CD14-positive monocyte (primary cell): Measurements from ENCODE around the gene IFNL1. TPM values are rescaled to one million over a fixed set of nuclear protein-coding genes. Genes with fewer than 3 reads are reported as not detected.
A peak's percentile ranks its signal among the peaks of the same experiment; 100 is the strongest.

Experiments used
- DNase-seq, 3 donors: peaks; one replicate each; pipeline ENCODE4 v3.0.0-alpha.2; 2011 to 2022
- H2AFZ ChIP-seq: 2 replicates; pipeline ENCODE4 v1.6.0; 2012; ENCODE audit warnings: mild to moderate bottlenecking, low read depth, low read length, inconsistent platforms; ENCODE audit not compliant: insufficient read depth, poor library complexity, severe bottlenecking
- H3K27ac ChIP-seq, 2 donors: 1 replicate in 1 of 2; 2 replicates in 1 of 2; pipeline ENCODE4 v1.5.1; 2012 to 2013; ENCODE audit warnings: low read length in 2 of 2, control low read depth in 1 of 2, inconsistent platforms in 1 of 2, low read depth in 1 of 2, mild to moderate bottlenecking in 1 of 2
- H3K27me3 ChIP-seq, 2 donors: one replicate each; pipeline versions ENCODE4 v1.6.0 to v1.6.1; 2011 to 2013; ENCODE audit warnings: low read length in 2 of 2; ENCODE audit not compliant: control insufficient read depth in 2 of 2, insufficient read depth in 2 of 2
- H3K36me3 ChIP-seq, 2 donors: replicated peaks in 1 of 2; 1 replicate in 1 of 2; 2 replicates in 1 of 2; pipeline versions ENCODE4 v1.5.1 to v1.6.1; 2012 to 2013; ENCODE audit warnings: low read length in 2 of 2, control low read depth in 1 of 2, inconsistent platforms in 1 of 2, mild to moderate bottlenecking in 1 of 2; ENCODE audit not compliant: insufficient read depth in 2 of 2, control insufficient read depth in 1 of 2
- H3K4me1 ChIP-seq, 2 donors: 1 replicate in 1 of 2; 2 replicates in 1 of 2; pipeline versions ENCODE4 v1.5.1 to v1.6.1; 2012 to 2013; ENCODE audit warnings: low read length in 2 of 2, control low read depth in 1 of 2, inconsistent platforms in 1 of 2, mild to moderate bottlenecking in 1 of 2, moderate library complexity in 1 of 2; ENCODE audit not compliant: insufficient read depth in 2 of 2, control insufficient read depth in 1 of 2
- H3K4me2 ChIP-seq: replicated peaks from 2 replicates; pipeline ENCODE3; 2012; ENCODE audit warnings: low read length, moderate library complexity, mild to moderate bottlenecking; ENCODE audit not compliant: poor library complexity, severe bottlenecking; ENCODE audit errors: extremely low read depth
- H3K4me3 ChIP-seq, 3 experiments: fragments of 200-600 bp in 1 of 3; sonication (generic) in 1 of 3; replicated peaks in 1 of 3; 1 replicate in 2 of 3; 2 replicates in 1 of 3; pipeline ENCODE4 v1.5.1; 2011 to 2013; ENCODE audit warnings: low read length in 3 of 3, mild to moderate bottlenecking in 3 of 3, control low read depth in 2 of 3, low read depth in 2 of 3, inconsistent platforms in 1 of 3, moderate library complexity in 1 of 3
- H3K79me2 ChIP-seq: 2 replicates; pipeline ENCODE4 v1.6.0; 2012; ENCODE audit warnings: mild to moderate bottlenecking, control low read depth, inconsistent platforms, low read length, moderate library complexity; ENCODE audit not compliant: insufficient read depth
- H3K9ac ChIP-seq: 2 replicates; pipeline ENCODE4 v1.6.0; 2017; ENCODE audit warnings: low read length, mild to moderate bottlenecking; ENCODE audit not compliant: insufficient read depth, poor library complexity, severe bottlenecking
- H3K9me3 ChIP-seq, 2 donors: replicated peaks in 1 of 2; 1 replicate in 1 of 2; 2 replicates in 1 of 2; pipeline versions ENCODE4 v1.5.1 to v1.6.1; 2012 to 2013; ENCODE audit warnings: low read length in 2 of 2, control low read depth in 1 of 2; ENCODE audit not compliant: control insufficient read depth in 1 of 2, insufficient read depth in 1 of 2
- H4K20me1 ChIP-seq: 2 replicates; pipeline ENCODE4 v1.6.0; 2012; ENCODE audit warnings: mild to moderate bottlenecking, low read length, control low read depth, moderate library complexity; ENCODE audit not compliant: insufficient read depth
- H3K27ac Mint-ChIP-seq, 7 donors: one replicate each; pipeline ENCODE4 v1.8.0; 2020; ENCODE audit warnings: mild to moderate bottlenecking in 7 of 7, mixed read lengths in 7 of 7, moderate library complexity in 6 of 7, inconsistent platforms in 2 of 7
- H3K27me3 Mint-ChIP-seq, 3 donors: one replicate each; pipeline ENCODE4 v1.8.0; 2021 to 2022; ENCODE audit warnings: low read depth in 3 of 3, mild to moderate bottlenecking in 3 of 3, mixed read lengths in 3 of 3, moderate library complexity in 3 of 3, inconsistent platforms in 1 of 3
- H3K36me3 Mint-ChIP-seq, 2 donors: one replicate each; pipeline ENCODE4 v1.8.0; 2020; ENCODE audit warnings: mixed read lengths in 2 of 2, inconsistent platforms in 1 of 2, mild to moderate bottlenecking in 1 of 2
- H3K4me1 Mint-ChIP-seq: one replicate; pipeline ENCODE4 v1.8.0; 2020; ENCODE audit warnings: mild to moderate bottlenecking, mixed read lengths
- H3K4me3 Mint-ChIP-seq, 2 donors: one replicate each; pipeline ENCODE4 v1.8.0; 2020; ENCODE audit warnings: mild to moderate bottlenecking in 2 of 2, mixed read lengths in 2 of 2, moderate library complexity in 1 of 2
- H3K9me3 Mint-ChIP-seq, 7 donors: one replicate each; pipeline ENCODE4 v1.8.0; 2020 to 2022; ENCODE audit warnings: mixed read lengths in 7 of 7, mild to moderate bottlenecking in 6 of 7, moderate library complexity in 6 of 7, inconsistent platforms in 2 of 7
- CTCF ChIP-seq: fragments of 200-600 bp; IDR thresholded peaks from one replicate; pipeline ENCODE4 v1.8.0; 2022; ENCODE audit warnings: antibody characterized with exemption, mild to moderate bottlenecking
- WGBS: methylation state at CpG from one replicate; pipeline ENCODE4 v1.1.5; 2013; ENCODE audit warnings: missing lambda C conversion rate; ENCODE audit not compliant: insufficient coverage; 5-methylcytosine and 5-hydroxymethylcytosine counted together
- intact Hi-C, 2 donors: fragments of 100-400 bp; cut with micrococcal nuclease; formaldehyde crosslinking; loops; one replicate each; pipeline versions ENCODE4 v1.15.0 to v1.15.1; 2023
- polyA plus RNA-seq, 3 donors: library from polyadenylated mRNA; depleted of rRNA in 1 of 3; unstranded in 2 of 3; stranded (reverse) in 1 of 3; fragments of 300-500 nt in 2 of 3; fragments of >200 nt in 1 of 3; fragmentation: Illumina TruSeq in 2 of 3; gene quantifications; 1 replicate in 2 of 3; 2 replicates in 1 of 3; pipeline ENCODE4 v1.2.3, GENCODE V29; 2012 to 2021

Gene IFNL1
- polyA plus RNA-seq, 3 donors: not detected

DNA sequence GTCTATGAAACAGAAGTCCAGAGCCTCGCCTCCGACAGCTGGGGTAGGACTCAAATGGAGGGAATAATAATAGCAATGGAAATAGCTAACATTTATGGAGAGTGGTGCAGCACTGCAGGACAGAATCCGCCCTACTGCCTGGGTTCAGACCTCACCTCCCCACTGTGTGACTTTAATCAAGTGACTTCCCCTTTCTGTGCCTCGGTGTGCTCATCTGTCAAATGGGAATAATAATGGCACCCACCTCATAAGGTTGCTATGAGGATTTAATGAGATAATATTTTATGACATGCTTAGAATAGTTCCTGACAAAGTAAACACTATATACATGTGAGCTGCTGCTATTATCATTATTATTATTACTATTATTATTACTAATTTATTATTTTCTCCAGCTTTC lies 21.3 kb downstream of the IFNL1 start:
- no peak for DNase-seq
- H3K36me3 ChIP-seq: peaks cover 22 to 28% of the 10 kb centered on the region in 2 donors
- no peak for TF ChIP-seq CTCF
- H3K79me2 ChIP-seq: no peaks in the 10 kb centered on the region
- H3K9me3 Mint-ChIP-seq: peaks cover 0 to 7% (median 3%) of the 10 kb centered on the region in 7 donors
- peak overlapping the region in 1 of 7 donors; percentile 6 for H3K27ac Mint-ChIP-seq
- peaks cover 0 to 20% of the 10 kb centered on the region in 2 donors for H3K27me3 ChIP-seq
- H3K27ac ChIP-seq: no peak overlapping the region
- H4K20me1 ChIP-seq: peaks cover 17% of the 10 kb centered on the region
- H3K4me3 ChIP-seq: no peak overlapping the region
- no peaks in the 10 kb centered on the region for H3K9me3 ChIP-seq
- H3K4me1 ChIP-seq: peaks cover 4 to 7% of the 10 kb centered on the region in 2 donors
- H3K9ac ChIP-seq: no peak overlapping the region
- intact Hi-C loops: no loop called here
- H3K36me3 Mint-ChIP-seq: peaks cover 40 to 48% of the 10 kb centered on the region in 2 donors
- no peak overlapping the region for H3K4me3 Mint-ChIP-seq
- no peak overlapping the region for H3K4me2 ChIP-seq
- peaks cover 22 to 28% (median 28%) of the 10 kb centered on the region in 3 donors for H3K27me3 Mint-ChIP-seq
- WGBS: no CpG with 5 or more reads among the region's 4 CpGs
- H2AFZ ChIP-seq: no peak overlapping the region
- peaks cover 12% of the 10 kb centered on the region for H3K4me1 Mint-ChIP-seq

DNA sequence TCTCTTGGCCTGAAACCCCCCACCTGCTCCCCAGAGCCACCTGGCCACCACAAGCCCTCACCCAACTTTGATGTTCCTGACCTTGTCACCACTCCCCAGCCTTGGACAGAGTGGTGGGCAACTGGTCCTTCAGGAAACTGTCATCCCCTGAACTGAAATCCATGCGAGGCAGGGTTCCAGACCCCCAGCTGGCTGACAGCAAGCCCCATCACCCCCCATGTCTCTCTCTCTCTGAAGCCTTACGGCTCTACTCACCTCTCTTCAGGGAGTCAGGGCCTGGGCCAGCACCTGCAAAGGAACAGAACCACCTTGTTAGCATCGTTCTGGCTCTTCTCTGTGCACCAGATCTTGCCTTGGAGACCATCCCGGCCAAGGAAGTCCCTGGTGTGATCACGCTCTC lies 21.9 kb downstream of the IFNL1 start:
- no peaks in the 10 kb centered on the region for H3K9me3 ChIP-seq
- no peak overlapping the region for H2AFZ ChIP-seq
- H3K9ac ChIP-seq: no peak overlapping the region
- H3K79me2 ChIP-seq: no peaks in the 10 kb centered on the region
- intact Hi-C loops: no loop called here
- Mint-ChIP-seq H3K27ac (no peak overlapping the region), H3K27me3 (peaks cover 22 to 32% (median 32%) of the 10 kb centered on the region in 3 donors), H3K9me3 (peaks cover 0 to 7% (median 3%) of the 10 kb centered on the region in 7 donors), H3K4me3 (no peak overlapping the region), H3K4me1 (peaks cover 12% of the 10 kb centered on the region), H3K36me3 (peaks cover 35 to 50% of the 10 kb centered on the region in 2 donors)
- no peak for DNase-seq
- no peak overlapping the region for H3K27ac ChIP-seq
- H4K20me1 ChIP-seq: peaks cover 23% of the 10 kb centered on the region
- H3K27me3 ChIP-seq: peaks cover 0 to 20% of the 10 kb centered on the region in 2 donors
- no peak overlapping the region for H3K4me3 ChIP-seq
- WGBS: 94% methylated on average over 5 of the region's 5 CpGs
- no peak overlapping the region for H3K4me2 ChIP-seq
- H3K4me1 ChIP-seq: peaks cover 4 to 7% of the 10 kb centered on the region in 2 donors
- no peak for TF ChIP-seq CTCF
- peaks cover 22 to 23% of the 10 kb centered on the region in 2 donors for H3K36me3 ChIP-seq
